Suprapubic skin (tissue), 3 donors: Measurements from ENCODE around the gene P4HA1.

Source experiments
- CTCF ChIP-seq, 2 donors: fragments of 200-600 bp in 1 of 2; fragments of 450-650 bp in 1 of 2; sonication (generic) in 1 of 2; IDR thresholded peaks; one replicate each; pipeline ENCODE4 v1.5.1; 2016 to 2019; ENCODE audit warnings: antibody characterized with exemption in 2 of 2, mild to moderate bottlenecking in 1 of 2, moderate library complexity in 1 of 2
- POLR2AphosphoS5 ChIP-seq, 3 donors: sonication (generic); formaldehyde crosslinking; IDR thresholded peaks; one replicate each; pipeline ENCODE4 v1.6.1; 2017; ENCODE audit warnings: antibody characterized with exemption in 3 of 3

- no peak for TF ChIP-seq CTCF (IDR thresholded peaks at IDR 0.05)
- no peak for TF ChIP-seq POLR2AphosphoS5 (IDR thresholded peaks at IDR 0.05)
Observed at GRCh38 chr10:73015779-73016178, 80.9 kb downstream of the P4HA1 start.
